HEK293 (cell line): ENCODE results near the gene SLC17A1.

Experiments used
- CTCF ChIA-PET: fragments of 350-600 bp; formaldehyde crosslinking; extraction: SDS; loops from one replicate; lab custom pipeline; 2021; ENCODE audit warnings: antibody characterized with exemption; lab: Yijun Ruan, JAX
- POLR2A ChIA-PET: fragments of 300-600 bp; formaldehyde crosslinking; extraction: SDS; loops from one replicate; lab custom pipeline; 2020; ENCODE audit warnings: antibody characterized with exemption, inconsistent platforms; lab: Yijun Ruan, JAX
- H3K27ac ChIP-seq: fragments of 200-500 bp; sonication (Bioruptor generic); 2 replicates; pipeline ENCODE4 v1.5.1; 2014; ENCODE audit warnings: low read depth, low read length, control low read depth, inconsistent platforms; ENCODE audit errors: extremely low read depth
- H3K36me3 ChIP-seq, 2 experiments: fragments of 200-500 bp in 1 of 2; sonication (Bioruptor generic) in 1 of 2; 1 replicate in 1 of 2; 2 replicates in 1 of 2; pipeline ENCODE4 v1.5.1; 2014 to 2017; ENCODE audit warnings: inconsistent platforms in 2 of 2, low read length in 2 of 2; ENCODE audit not compliant: control insufficient read depth in 2 of 2, insufficient read depth in 1 of 2
- H3K4me1 ChIP-seq: fragments of 200-500 bp; sonication (Bioruptor generic); 2 replicates; pipeline ENCODE4 v1.5.1; 2014; ENCODE audit warnings: mild to moderate bottlenecking, low read length, inconsistent platforms; ENCODE audit not compliant: control insufficient read depth, insufficient read depth
- H3K4me3 ChIP-seq: 2 replicates; pipeline ENCODE4 v1.5.1; 2011; ENCODE audit warnings: low read depth, mild to moderate bottlenecking, control low read depth, low read length, moderate library complexity
- H3K9me3 ChIP-seq: fragments of 200-500 bp; sonication (Bioruptor generic); 2 replicates; pipeline ENCODE4 v1.5.1; 2014; ENCODE audit warnings: low read depth, low read length, inconsistent platforms; ENCODE audit not compliant: control insufficient read depth, insufficient read depth
- GLI4 ChIP-seq: fragments of 450-650 bp; formaldehyde crosslinking; IDR thresholded peaks from 2 replicates; pipeline ENCODE4 v1.5.1; 2016; ENCODE audit warnings: missing biosample characterization, missing genetic modification characterization
- GLIS2 ChIP-seq: fragments of 450-650 bp; formaldehyde crosslinking; IDR thresholded peaks from 2 replicates; pipeline ENCODE4 v1.5.1; 2016; ENCODE audit warnings: missing biosample characterization, missing genetic modification characterization
- OSR2 ChIP-seq: fragments of 450-650 bp; formaldehyde crosslinking; IDR thresholded peaks from 2 replicates; pipeline ENCODE4 v1.5.1; 2016; ENCODE audit warnings: missing biosample characterization, missing genetic modification characterization
- SALL2 ChIP-seq: fragments of 450-650 bp; formaldehyde crosslinking; IDR thresholded peaks from 2 replicates; pipeline ENCODE4 v1.5.0; 2017; ENCODE audit warnings: missing biosample characterization, mild to moderate bottlenecking, missing genetic modification characterization, borderline replicate concordance
- SCRT1 ChIP-seq: fragments of 450-650 bp; formaldehyde crosslinking; IDR thresholded peaks from 2 replicates; pipeline ENCODE4 v1.5.1; 2016; ENCODE audit warnings: missing biosample characterization, missing genetic modification characterization, borderline replicate concordance
- ZBTB21 ChIP-seq: fragments of 450-650 bp; formaldehyde crosslinking; IDR thresholded peaks from 2 replicates; pipeline ENCODE4 v1.5.1; 2017; ENCODE audit warnings: missing biosample characterization, missing genetic modification characterization
- ZNF112 ChIP-seq: fragments of 450-650 bp; formaldehyde crosslinking; IDR thresholded peaks from 2 replicates; pipeline ENCODE4 v1.5.0; 2017; ENCODE audit warnings: missing biosample characterization, missing genetic modification characterization
- ZNF248 ChIP-seq: fragments of 450-650 bp; formaldehyde crosslinking; IDR thresholded peaks from 2 replicates; pipeline ENCODE4 v1.5.1; 2017; ENCODE audit warnings: missing biosample characterization, missing genetic modification characterization
- ZNF423 ChIP-seq: fragments of 450-650 bp; formaldehyde crosslinking; IDR thresholded peaks from 2 replicates; pipeline ENCODE4 v1.5.1; 2016; ENCODE audit warnings: missing biosample characterization, missing genetic modification characterization
- ZNF529 ChIP-seq: fragments of 450-650 bp; formaldehyde crosslinking; IDR thresholded peaks from 2 replicates; pipeline ENCODE4 v1.5.1; 2017; ENCODE audit warnings: missing genetic modification characterization, missing biosample characterization; ENCODE audit not compliant: insufficient replicate concordance
- ZXDB ChIP-seq: fragments of 450-650 bp; formaldehyde crosslinking; IDR thresholded peaks from 2 replicates; pipeline ENCODE4 v1.5.1; 2016; ENCODE audit warnings: missing biosample characterization, missing genetic modification characterization
- TF ChIP-seq, protein P1 (sequence below): fragments of 450-650 bp; IDR thresholded peaks from 2 replicates; pipeline ENCODE4 v1.5.1; 2018; ENCODE audit warnings: missing biosample characterization, missing genetic modification characterization
- TF ChIP-seq, protein P2 (sequence below): fragments of 450-650 bp; formaldehyde crosslinking; IDR thresholded peaks from 2 replicates; pipeline ENCODE4 v1.5.1; 2016; ENCODE audit warnings: missing biosample characterization, missing genetic modification characterization
- TF ChIP-seq, protein P3 (sequence below): fragments of 450-650 bp; formaldehyde crosslinking; IDR thresholded peaks from 2 replicates; pipeline ENCODE4 v1.5.1; 2016; ENCODE audit warnings: missing biosample characterization, missing genetic modification characterization, low read depth
- TF ChIP-seq, protein P4 (sequence below): fragments of 450-650 bp; formaldehyde crosslinking; conservative IDR thresholded peaks from 2 replicates; pipeline ENCODE4 v1.5.1; 2016; ENCODE audit warnings: low read depth, missing biosample characterization, missing genetic modification characterization
- TF ChIP-seq, protein P5 (sequence below): fragments of 450-650 bp; formaldehyde crosslinking; IDR thresholded peaks from 2 replicates; pipeline ENCODE4 v1.5.1; 2016; ENCODE audit warnings: missing biosample characterization, missing genetic modification characterization
- TF ChIP-seq, protein P6 (sequence below): fragments of 450-650 bp; formaldehyde crosslinking; IDR thresholded peaks from 2 replicates; pipeline ENCODE4 v1.5.1; 2017; ENCODE audit warnings: missing biosample characterization, missing genetic modification characterization
- TF ChIP-seq, protein P7 (sequence below): fragments of 450-650 bp; formaldehyde crosslinking; IDR thresholded peaks from 2 replicates; pipeline ENCODE4 v1.5.1; 2016; ENCODE audit warnings: missing biosample characterization, missing genetic modification characterization
- TF ChIP-seq, protein P8 (sequence below): fragments of 450-650 bp; IDR thresholded peaks from 2 replicates; pipeline ENCODE4 v1.5.1; 2018; ENCODE audit warnings: missing biosample characterization, mild to moderate bottlenecking, missing genetic modification characterization

The SLC17A1 gene

DNA sequence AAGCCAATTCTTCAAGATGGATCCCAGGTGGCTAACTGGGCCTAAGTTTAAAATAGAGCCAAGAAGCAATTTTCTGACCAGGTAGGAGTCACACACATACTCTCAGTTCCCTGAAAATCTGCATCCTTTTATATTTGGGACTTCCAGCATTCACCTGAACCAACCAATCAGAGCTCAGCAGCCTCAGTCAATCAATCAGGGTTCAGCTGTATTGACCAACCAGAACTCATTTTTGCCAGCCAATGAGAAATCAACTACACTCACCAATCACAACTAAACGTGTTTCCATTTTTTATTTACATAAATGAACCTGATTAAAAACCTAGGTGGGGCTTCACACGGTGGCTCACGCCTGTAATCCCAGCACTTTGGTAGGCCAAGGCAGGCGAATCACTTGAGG, 39.8 kb downstream of the SLC17A1 start:
- H3K4me1 ChIP-seq, result no peaks in the 10 kb centered on the region
- H3K36me3 ChIP-seq, result no peaks in the 10 kb centered on the region
- no peak overlapping the region for H3K27ac ChIP-seq
- TF ChIP-seq ZNF112 (tag by site-specific recombination) (no peak), ZNF423 (tag by site-specific recombination) (no peak), ZBTB21 (tag by site-specific recombination) (no peak), ZNF248 (no peak), GLI4 (tag by site-specific recombination) (no peak), SALL2 (tag by site-specific recombination) (no peak), GLIS2 (tag by site-specific recombination) (no peak), SCRT1 (tag by site-specific recombination) (no peak), ZNF529 (tag by site-specific recombination) (no peak), ZXDB (tag by site-specific recombination) (no peak), OSR2 (tag by site-specific recombination) (no peak)
- TF ChIP-seq, protein P1, sequence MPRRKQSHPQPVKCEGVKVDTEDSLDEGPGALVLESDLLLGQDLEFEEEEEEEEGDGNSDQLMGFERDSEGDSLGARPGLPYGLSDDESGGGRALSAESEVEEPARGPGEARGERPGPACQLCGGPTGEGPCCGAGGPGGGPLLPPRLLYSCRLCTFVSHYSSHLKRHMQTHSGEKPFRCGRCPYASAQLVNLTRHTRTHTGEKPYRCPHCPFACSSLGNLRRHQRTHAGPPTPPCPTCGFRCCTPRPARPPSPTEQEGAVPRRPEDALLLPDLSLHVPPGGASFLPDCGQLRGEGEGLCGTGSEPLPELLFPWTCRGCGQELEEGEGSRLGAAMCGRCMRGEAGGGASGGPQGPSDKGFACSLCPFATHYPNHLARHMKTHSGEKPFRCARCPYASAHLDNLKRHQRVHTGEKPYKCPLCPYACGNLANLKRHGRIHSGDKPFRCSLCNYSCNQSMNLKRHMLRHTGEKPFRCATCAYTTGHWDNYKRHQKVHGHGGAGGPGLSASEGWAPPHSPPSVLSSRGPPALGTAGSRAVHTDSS (tag by site-specific recombination), result no peak
- TF ChIP-seq, protein P2, sequence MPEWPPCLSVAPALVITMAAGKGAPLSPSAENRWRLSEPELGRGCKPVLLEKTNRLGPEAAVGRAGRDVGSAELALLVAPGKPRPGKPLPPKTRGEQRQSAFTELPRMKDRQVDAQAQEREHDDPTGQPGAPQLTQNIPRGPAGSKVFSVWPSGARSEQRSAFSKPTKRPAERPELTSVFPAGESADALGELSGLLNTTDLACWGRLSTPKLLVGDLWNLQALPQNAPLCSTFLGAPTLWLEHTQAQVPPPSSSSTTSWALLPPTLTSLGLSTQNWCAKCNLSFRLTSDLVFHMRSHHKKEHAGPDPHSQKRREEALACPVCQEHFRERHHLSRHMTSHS (tag by site-specific recombination), result no peak
- TF ChIP-seq, protein P3, sequence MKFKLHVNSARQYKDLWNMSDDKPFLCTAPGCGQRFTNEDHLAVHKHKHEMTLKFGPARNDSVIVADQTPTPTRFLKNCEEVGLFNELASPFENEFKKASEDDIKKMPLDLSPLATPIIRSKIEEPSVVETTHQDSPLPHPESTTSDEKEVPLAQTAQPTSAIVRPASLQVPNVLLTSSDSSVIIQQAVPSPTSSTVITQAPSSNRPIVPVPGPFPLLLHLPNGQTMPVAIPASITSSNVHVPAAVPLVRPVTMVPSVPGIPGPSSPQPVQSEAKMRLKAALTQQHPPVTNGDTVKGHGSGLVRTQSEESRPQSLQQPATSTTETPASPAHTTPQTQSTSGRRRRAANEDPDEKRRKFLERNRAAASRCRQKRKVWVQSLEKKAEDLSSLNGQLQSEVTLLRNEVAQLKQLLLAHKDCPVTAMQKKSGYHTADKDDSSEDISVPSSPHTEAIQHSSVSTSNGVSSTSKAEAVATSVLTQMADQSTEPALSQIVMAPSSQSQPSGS, result no peak
- TF ChIP-seq, protein P4, sequence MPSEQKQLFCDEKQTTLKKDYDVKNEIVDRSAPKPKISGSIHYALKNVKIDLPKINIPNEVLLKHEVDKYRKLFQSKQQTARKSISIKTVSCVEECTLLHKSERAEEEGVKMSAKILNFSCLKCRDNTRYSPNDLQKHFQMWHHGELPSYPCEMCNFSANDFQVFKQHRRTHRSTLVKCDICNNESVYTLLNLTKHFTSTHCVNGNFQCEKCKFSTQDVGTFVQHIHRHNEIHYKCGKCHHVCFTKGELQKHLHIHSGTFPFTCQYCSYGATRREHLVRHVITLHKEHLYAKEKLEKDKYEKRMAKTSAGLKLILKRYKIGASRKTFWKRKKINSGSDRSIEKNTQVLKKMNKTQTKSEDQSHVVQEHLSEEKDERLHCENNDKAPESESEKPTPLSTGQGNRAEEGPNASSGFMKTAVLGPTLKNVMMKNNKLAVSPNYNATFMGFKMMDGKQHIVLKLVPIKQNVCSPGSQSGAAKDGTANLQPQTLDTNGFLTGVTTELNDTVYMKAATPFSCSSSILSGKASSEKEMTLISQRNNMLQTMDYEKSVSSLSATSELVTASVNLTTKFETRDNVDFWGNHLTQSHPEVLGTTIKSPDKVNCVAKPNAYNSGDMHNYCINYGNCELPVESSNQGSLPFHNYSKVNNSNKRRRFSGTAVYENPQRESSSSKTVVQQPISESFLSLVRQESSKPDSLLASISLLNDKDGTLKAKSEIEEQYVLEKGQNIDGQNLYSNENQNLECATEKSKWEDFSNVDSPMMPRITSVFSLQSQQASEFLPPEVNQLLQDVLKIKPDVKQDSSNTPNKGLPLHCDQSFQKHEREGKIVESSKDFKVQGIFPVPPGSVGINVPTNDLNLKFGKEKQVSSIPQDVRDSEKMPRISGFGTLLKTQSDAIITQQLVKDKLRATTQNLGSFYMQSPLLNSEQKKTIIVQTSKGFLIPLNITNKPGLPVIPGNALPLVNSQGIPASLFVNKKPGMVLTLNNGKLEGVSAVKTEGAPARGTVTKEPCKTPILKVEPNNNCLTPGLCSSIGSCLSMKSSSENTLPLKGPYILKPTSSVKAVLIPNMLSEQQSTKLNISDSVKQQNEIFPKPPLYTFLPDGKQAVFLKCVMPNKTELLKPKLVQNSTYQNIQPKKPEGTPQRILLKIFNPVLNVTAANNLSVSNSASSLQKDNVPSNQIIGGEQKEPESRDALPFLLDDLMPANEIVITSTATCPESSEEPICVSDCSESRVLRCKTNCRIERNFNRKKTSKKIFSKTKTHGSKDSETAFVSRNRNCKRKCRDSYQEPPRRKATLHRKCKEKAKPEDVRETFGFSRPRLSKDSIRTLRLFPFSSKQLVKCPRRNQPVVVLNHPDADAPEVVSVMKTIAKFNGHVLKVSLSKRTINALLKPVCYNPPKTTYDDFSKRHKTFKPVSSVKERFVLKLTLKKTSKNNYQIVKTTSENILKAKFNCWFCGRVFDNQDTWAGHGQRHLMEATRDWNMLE (tag by site-specific recombination), result no peak
- TF ChIP-seq, protein P5, sequence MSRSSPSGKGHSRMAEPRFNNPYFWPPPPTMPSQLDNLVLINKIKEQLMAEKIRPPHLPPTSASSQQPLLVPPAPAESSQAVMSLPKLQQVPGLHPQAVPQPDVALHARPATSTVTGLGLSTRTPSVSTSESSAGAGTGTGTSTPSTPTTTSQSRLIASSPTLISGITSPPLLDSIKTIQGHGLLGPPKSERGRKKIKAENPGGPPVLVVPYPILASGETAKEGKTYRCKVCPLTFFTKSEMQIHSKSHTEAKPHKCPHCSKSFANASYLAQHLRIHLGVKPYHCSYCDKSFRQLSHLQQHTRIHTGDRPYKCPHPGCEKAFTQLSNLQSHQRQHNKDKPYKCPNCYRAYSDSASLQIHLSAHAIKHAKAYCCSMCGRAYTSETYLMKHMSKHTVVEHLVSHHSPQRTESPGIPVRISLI (tag by site-specific recombination), result no peak
- TF ChIP-seq, protein P6, sequence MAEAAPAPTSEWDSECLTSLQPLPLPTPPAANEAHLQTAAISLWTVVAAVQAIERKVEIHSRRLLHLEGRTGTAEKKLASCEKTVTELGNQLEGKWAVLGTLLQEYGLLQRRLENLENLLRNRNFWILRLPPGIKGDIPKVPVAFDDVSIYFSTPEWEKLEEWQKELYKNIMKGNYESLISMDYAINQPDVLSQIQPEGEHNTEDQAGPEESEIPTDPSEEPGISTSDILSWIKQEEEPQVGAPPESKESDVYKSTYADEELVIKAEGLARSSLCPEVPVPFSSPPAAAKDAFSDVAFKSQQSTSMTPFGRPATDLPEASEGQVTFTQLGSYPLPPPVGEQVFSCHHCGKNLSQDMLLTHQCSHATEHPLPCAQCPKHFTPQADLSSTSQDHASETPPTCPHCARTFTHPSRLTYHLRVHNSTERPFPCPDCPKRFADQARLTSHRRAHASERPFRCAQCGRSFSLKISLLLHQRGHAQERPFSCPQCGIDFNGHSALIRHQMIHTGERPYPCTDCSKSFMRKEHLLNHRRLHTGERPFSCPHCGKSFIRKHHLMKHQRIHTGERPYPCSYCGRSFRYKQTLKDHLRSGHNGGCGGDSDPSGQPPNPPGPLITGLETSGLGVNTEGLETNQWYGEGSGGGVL, result no peak
- TF ChIP-seq, protein P7, sequence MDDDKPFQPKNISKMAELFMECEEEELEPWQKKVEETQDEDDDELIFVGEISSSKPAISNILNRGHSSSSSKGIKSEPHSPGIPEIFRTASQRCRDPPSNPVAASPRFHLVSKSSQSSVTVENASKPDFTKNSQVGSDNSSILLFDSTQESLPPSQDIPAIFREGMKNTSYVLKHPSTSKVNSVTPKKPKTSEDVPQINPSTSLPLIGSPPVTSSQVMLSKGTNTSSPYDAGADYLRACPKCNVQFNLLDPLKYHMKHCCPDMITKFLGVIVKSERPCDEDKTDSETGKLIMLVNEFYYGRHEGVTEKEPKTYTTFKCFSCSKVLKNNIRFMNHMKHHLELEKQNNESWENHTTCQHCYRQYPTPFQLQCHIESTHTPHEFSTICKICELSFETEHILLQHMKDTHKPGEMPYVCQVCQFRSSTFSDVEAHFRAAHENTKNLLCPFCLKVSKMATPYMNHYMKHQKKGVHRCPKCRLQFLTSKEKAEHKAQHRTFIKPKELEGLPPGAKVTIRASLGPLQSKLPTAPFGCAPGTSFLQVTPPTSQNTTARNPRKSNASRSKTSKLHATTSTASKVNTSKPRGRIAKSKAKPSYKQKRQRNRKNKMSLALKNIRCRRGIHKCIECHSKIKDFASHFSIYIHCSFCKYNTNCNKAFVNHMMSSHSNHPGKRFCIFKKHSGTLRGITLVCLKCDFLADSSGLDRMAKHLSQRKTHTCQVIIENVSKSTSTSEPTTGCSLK (tag by site-specific recombination), result no peak
- TF ChIP-seq, protein P8, sequence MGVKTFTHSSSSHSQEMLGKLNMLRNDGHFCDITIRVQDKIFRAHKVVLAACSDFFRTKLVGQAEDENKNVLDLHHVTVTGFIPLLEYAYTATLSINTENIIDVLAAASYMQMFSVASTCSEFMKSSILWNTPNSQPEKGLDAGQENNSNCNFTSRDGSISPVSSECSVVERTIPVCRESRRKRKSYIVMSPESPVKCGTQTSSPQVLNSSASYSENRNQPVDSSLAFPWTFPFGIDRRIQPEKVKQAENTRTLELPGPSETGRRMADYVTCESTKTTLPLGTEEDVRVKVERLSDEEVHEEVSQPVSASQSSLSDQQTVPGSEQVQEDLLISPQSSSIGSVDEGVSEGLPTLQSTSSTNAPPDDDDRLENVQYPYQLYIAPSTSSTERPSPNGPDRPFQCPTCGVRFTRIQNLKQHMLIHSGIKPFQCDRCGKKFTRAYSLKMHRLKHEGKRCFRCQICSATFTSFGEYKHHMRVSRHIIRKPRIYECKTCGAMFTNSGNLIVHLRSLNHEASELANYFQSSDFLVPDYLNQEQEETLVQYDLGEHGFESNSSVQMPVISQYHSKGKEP, result no peak
- H3K9me3 ChIP-seq, result no peaks in the 10 kb centered on the region
- no peak overlapping the region for H3K4me3 ChIP-seq
- CTCF ChIA-PET, result interaction anchor here (1.3 to 2.0 kb wide), 2 partner anchors 29 to 98 kb away, joined by 4 read pairs; no protein-coding TSS in a partner anchor
- POLR2A ChIA-PET, result no interaction called here
